GM19395 (cell line): ENCODE measurements around the gene CFAP99.

Experiments used
- ATAC-seq: cut with Tn5 transposase; IDR thresholded peaks from one replicate; pipeline ENCODE4 v1.9.1; 2021; ENCODE audit warnings: mild to moderate bottlenecking, moderate library complexity; ENCODE audit not compliant: unreplicated experiment

Gene CFAP99

DNA sequence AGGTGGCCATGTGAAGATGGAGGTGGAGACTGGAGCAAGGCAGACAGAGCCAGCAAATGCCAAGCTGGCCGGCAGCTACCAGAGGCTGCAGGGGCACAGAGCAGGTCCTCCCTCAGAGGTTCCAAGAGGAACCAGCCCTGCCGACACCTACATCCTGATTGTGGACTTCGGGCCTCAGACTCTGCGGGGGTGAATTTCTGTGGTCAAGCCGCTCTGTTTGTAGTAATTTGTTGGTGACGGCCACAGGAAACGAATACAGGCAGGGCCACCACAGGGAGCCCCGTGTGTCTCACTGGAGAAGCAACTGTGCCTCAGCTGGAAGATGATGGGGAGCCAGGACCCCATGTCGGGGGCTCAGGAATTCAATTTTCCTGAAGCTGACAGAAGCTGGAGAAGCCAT, 28.6 kb upstream of the CFAP99 start:
- no peak for ATAC-seq

DNA sequence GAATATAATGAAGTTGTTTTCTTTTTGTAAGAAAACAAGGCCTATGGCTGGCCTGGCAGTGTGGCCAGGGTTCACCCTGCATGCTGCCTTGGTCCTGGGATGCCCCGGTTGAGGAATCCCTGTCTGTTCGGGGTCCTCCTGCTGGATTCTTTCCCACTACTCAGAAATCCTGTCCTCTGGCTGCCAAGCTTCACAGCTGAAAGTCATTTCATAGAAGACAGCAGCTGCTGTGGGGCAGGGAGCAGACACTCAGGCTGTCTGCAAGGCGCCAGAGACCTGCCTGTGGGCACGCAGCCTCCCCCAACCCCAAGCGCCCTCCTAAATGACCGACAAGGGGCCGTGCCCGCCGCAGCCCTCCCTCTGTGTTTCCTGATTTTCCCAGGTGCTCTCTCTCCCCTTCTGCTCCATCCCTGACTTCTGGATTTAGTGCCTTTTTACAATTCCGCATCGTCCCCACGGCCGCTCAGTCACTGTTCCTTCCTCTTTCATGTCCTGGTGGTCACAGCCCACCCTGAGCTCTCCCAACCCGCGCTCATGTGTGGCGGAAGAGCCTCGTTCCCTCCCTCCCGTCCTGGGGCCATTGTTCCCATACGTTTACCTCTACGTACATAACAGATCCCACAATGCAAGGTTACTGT, 27.9 kb upstream of the CFAP99 start:
- ATAC-seq = no peak

DNA sequence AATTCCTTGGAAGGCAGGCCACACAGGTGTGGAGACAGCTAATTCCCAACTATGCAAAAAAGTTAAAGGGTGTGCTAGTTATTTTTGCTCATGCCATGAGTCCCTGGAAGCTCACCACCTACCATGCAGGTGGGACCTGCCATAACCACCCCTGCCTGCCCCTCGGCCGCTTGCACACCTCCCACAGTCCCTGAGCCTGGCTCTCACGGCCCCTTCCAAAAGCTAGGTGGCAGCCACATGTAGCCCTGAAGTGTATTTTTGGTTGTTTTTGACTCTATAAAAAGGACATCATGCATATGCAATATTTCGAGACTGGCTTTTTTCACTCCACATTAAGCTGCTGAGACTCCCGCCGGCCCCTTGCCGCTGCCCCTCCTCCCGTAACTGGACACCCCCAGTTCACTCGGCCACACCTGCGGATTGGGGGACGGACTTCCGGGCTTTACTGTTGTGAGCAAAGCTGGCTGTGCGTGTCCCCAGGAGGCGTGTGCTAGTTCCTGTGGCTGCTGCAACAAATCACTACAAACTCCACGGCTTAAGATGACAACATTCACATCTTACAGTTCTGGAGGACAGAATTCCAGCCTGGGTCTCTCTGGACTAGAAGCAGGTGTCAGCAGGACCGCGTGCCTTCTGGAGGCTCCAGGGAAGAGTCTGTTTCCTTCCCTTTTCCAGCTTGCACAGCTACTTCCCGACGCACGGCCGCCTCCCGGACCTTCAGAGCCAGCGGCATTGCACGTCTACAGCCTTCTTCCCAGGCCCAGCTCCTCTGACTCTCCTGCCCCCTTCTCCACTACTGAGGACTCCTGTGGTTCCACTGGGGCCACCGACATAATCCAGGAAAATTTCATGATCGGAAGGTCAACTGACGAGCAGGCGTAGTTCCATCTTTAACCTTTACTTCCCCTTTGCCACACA, 25.1 kb upstream of the CFAP99 start:
- ATAC-seq = no peak

DNA sequence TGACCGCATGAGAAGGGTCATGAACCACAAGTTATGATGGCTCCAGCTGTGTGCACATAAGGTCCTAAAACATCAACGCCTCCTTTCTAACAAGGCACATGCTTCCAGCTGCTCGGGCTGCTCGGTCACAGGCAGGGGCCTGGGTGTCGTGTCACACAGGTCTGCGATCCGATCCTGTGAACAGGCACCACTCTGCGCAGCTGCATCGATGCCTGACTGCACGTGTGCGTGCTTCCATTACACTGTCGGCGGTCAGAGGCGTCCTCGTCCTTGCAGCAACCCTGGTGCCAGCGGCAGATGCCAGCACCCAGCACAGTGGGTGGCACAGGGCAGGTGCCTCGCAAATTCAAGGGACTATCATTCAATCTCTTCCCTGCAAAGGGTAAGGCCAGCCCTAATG, 24.2 kb upstream of the CFAP99 start:
- no peak for ATAC-seq

DNA sequence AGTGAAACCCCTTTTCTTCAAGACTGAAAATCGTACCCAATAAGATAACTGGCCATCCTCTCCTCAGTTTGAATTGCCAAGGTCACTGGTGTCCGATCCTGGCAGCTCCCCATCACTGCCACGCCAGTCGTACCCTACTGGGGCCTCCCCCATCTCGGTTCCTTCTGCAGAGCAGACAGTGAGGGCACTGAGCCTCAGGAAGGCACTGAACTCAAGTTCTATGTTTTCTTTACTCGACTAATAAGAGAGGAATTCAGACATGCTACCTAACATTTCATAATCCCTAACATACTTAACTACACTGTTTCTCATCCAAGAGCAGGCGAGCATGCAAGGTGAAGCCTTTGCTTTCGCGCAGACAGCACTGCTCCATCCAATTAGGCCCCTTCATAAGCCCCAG, 23.7 kb upstream of the CFAP99 start:
- no peak for ATAC-seq

DNA sequence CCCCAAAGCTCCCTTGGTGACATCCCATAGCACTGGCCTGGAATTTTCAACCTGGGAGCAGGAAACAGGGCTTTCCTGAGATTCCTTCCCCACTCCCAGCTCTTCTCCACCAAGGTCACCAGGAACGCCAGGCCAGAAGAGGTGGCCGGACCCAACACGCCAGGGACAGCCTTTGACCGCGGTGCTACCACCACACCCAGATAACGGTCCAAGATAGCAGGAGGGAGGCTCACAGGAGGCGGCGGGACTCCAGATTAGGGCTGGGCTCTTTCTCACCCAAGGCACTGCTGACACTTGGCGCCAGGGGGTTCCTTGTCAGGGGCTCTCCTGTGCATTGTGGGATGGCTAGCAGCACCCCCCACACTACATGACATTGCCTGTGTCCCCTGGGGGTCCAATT, 23.2 kb upstream of the CFAP99 start:
- ATAC-seq = no peak

DNA sequence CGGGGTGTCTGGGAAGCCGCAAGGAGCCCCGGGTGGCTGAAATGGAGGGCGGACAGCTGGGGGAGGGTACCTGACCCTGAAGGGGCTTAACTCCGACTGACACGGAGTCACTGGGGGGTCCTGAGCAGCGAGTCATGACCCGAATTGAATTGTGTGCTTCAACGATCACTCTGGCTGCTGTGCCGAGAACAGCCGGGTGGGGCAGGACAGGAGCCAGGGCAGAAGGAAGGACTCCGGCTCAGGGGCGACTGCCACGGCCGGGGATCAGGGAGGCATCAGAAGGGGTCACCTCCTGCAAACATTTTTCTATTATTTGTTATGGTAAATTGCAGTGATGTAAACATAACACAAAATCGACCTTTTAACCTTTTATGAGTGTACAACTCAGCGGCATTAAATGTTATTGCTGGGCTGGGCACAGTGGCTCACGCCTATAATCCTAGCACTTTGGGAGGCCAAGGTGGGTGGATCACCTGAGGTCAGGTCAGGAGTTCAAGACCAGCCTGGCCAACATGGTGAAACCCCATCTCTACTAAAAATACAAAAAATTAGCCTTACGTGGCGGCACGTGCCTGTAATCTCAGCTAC, 21.9 kb upstream of the CFAP99 start:
- ATAC-seq = no peak

DNA sequence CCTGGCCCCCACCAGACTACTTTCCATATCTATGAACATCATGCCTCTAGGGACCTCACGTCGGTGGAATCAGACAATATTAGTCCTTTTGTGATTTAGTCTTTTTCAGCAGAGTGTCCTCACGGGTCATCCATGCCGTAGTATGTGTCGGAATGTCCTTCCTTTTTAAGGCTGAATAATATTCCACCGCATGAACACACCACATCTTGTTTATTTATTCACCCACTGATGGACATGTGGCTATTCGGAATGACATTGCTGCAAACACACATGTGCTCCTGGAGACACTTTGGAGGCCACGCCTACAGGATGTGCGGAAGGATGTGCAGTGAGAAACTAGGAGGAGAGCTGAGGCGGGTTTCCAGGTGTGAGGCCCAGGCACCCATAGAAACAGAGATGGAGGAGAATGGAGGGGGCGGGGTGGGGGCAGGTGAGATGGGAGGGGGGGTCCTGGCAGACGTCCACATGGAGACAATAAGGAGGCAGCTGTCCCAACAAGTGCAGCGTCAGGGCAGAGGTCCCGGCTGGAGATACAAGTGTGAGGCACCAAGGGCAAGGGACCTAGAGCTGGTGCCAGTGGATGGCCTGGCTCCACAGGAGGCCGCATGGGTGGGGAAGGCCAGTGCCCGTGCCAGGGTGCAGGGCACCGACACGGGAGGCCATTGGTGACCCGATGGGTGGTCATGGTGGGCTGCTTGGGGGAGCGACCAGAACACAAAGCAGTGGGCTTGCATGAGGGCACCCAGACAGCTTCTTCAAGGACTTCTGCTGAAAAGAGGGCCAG, 21.0 kb upstream of the CFAP99 start:
- no peak for ATAC-seq

DNA sequence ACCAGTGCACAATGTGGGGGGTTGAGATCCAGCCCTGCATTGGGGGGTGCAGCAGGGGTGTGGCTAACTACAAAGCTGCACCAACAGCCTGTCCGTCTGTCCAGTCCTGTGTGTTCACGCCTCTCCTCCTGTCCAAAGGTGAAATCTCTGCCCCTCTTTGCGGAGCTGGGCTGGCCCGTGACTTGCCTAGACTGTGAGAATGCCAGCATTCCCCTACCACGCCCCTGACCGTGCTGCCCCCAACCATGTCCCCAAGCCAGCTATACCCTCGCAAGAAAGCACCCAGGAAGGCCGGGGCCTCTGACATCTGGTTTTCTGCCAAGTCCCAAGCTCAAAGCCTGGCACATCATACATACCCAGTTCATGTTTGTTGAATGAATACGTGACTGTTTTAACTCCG, 19.5 kb upstream of the CFAP99 start:
- ATAC-seq = no peak

DNA sequence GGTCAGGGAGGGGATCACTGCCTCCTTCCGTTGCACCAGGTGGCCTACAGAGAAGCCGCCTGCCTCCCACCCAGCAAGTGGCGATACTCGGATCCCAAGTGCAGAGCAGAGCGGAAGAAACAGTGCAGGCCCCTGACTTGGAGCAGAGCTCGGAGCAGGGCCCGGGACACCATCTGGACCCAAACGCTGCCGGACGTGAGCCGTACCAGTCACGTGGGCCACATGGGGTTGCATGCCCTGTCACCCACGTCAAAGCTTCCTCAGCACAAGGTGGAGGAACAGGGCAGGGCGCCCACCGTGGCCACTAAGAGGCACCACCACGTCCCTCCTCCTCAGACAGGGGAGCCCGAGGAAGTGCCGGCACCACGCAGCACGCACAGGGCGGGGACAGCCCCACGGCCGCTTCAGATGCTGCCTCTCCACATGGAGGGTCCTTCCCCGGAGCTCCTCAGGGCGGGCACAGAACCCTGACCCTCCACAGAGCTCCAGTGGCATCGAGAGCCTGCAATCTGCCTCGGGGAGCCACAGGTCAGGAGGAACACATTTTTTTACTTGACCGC, 19.0 kb upstream of the CFAP99 start:
- no peak for ATAC-seq

DNA sequence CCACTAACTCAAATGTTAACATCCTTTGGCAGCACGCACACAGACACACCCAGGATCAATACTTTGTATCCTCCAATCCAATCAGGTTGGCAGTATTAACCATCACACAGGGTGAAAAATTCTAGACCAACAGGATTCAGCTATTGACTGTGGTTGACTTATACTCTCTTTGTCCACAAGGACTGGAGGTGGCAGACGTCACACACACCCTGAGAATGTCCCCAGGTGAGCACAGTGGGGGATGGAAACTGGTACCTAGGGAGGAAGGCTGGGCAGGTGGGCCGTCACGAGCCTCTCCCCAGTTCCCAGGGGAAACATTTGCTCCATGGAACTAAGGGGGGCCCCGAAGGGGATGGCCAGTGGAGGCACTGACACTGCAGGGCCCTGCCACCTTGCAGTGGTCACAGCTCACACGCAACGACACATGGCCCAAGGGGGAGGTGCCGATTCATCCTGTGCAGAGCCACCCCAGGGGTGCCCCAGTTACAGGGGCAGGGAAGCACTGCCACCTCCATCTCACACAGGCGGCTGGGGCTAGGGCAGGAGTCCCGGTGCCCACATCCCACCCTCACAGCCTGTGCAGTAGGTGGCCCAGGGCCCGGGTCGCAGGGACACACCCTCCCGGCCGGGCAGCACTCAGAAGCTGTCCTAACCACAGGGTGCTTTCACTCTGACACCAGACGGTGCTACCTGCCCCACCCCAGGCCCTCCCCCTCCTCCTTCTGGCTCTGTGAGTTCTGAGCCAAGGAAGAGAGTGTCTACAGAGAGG, 17.7 kb upstream of the CFAP99 start:
- no peak for ATAC-seq

DNA sequence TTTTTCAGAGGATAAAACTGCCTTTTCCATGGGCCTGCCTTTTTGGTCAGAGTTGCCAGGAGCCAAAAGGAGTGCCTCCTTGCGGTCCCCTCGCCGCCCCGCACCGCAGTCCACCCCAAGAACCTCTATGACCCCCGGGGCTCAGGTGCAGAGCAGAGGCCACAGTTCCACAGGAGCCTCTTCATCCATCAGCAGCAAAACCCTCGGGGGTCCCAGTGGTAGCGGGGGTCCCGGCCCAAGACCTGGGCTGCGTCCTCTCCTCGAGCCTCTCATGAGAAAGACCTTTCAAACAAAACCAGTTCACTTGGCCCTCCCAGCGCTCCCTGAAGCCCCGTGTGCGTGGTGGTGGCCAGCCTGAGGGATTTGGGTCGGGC, 17.2 kb upstream of the CFAP99 start:
- ATAC-seq = no peak

DNA sequence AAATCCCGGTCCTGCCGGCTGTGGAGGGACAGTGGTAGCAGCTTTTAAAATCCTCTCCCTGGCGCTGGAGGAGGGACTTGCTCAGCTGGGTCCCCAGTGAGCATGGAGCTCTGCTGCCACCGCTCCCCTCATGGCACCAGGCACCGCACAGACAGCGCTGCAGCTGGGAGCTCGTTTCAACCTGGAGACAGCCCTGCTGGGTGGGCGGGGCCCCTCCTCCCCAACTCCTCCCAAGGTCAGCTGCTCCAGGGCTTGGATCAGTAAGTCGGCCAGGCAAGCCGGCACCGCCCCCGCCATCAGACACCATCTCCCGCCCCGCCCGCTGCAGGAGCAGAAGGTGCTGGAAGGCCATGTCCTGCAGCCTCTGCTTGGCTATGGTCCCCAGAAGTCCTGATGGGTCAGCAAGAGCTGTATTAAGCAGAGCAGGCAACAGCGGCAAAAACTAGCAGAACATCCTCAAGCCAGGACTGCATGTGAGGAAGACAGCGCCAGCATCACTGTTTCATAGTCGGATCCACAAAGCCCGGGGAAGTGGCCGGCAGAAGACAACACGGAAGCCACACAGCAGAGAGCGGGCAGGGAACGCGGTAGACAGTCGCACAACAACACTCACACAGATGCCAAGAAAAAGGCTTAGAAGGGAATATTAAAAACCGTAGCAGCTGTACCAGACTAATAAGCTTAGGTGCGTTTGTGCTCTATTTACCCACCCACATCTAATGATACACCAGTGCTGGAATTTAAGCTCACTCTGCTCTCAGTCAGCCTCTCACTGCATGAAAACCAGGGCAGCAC, 16.5 kb upstream of the CFAP99 start:
- no peak for ATAC-seq

DNA sequence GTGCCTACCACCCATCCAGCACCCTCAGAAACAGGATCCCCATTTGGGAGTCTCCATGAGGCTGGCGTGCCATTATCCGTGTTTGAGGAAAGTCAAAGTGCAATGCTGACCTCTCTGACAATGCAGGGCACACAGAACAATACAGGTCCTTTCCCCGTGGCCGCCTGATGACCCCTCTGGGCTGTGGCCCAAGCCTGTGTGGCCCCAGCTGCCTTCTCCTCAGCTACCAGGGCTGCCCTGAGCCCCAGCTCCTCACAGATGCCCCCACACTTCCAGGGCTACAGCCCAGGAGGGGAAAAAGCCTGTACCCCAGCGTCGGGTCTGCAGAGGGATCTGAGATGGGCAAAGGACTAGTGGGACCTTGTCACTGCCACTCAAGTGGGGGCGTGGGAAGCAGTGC, 15.8 kb upstream of the CFAP99 start:
- ATAC-seq = no peak

DNA sequence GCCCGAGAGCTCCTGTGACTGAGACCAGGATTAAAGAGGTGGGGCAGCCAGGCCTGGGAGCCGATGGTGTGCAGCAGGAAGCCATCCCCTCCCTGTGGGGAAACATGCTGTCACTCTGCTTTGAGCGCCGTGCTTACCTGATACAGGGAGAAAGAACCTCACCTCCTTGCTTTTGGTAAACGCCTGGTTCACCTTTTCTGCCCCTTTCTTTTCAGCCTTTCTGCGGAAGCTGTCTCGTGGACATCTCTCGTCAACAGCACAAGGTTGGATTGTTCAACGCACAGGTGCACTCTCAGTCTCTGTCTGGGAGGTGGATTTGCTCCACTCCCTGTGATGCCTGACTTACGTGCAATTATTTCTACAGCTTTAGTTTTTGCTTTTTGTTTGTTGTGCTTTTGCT, 12.3 kb upstream of the CFAP99 start:
- ATAC-seq = no peak

DNA sequence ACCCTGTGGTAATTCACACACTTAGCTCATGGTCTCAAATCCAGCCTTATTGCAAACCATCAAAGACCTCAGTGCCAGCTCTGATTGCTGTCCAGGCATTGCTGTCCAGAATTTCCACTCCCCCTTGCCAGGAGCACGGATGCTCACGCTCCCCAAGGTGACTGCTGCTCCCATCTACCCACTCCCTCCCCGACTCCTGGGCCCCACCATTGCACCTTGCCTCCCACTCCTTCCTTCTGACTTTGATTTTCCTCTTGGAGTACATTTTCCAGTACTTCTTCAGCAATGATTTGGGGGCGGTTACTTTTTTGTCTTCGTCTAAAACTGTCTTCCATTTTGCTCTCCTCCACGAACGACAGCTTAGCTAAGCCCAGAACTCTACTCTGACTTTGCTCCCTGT, 11.8 kb upstream of the CFAP99 start:
- no peak for ATAC-seq

DNA sequence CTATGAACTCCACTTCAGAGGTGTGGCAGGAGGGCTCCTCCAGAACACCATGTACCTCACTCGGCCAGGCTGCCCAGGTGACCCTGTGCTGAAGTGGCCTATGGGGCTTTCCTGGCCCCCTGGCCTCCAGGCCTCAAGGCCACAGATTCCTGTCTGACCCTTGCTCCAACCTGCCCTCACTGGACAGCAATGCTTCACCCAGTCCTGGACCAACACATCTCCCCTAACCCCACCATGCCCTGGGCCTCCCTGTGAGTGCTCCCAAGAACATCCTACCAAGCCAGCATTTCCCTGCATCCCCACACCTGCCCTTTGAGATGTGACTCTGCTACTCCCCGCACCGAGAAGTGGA, 10.8 kb upstream of the CFAP99 start:
- ATAC-seq = no peak

DNA sequence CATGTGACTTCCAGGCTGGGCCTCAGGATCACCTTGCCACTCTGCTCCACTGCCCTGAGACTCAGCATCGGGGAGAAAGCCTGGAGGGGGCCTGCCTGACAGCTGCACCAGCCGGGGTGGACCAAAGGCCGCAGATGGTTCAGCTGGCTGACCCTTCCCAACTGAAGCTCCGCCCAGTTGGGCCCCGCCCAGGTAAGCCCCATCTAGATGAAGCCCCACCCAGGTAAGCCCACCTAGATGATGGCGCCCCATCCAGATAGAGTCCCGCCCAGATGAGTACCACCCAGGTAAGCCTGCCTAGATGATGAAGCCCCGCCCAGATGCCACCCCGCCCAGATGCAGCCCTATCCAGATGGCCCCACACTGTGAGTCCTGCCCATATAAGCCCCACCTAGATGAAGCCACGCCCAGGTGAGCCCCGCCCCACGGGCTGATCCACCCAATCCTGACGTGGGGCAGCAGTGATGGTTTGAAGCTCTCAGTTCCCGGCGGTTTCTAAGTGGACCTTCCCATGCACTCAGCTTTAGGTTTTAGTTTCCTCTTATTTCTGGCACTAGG, 10.3 kb upstream of the CFAP99 start:
- ATAC-seq = no peak

DNA sequence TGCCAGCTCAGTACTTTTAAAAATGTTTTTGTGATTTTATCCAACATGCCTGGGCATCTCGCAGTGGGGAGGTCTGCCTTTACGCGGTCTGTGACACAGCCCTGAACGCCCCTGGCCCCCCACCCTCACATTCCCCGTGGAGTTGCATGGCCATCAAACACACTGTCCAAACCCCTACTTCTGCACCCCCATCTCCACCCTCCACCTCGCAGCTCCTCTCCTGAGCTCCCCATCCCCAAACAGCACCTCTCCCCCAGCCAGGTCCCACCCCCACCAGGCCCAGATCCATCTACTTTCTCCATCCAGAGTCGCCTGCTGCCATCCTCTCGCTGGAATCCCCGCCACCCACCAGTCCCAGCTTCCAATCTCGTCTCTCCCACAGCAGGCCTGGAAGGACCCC, 9.8 kb upstream of the CFAP99 start:
- no peak for ATAC-seq
